ENCODE measurements around the gene TSPAN9. TPM values are rescaled to one million over a fixed set of nuclear protein-coding genes. Genes with fewer than 3 reads are reported as not detected.
A peak's percentile ranks its signal among the peaks of the same experiment; 100 is the strongest.

TSPAN9 gene
- total and polyA plus RNA-seq, 9 donors: 24.9 to 72.3 (median 55.7) TPM

DNA sequence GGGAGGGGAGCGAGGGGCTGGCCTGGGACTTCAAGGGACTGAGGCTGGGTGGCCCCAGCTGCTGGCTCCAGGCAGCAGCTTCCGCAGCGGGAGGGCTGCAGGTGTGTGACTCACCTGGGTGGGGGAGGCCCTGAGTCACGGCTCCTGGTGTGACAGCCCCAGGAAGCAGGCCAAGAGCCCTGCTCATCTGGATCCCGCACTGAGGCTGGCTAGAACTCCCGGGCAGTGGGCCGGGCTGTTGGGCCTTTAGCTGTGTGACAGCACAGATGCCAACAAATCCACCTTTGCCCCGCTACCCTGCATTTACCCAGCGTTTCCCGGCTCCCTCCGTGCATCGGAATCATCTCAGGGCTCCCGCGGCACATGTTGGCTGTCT is 233.8 kb downstream of the TSPAN9 start:
- Histone ChIP-seq H3K36me3 (no peaks in the 10 kb centered on the region), H3K4me1 (ENCODE audit: insufficient read depth) (peaks cover 3% of the 10 kb centered on the region), H3K4me3 (no peak overlapping the region), H3K9me3 (no peaks in the 10 kb centered on the region), H3K27ac (no peak overlapping the region), H3K27me3 (no peaks in the 10 kb centered on the region)
- WGBS, 3 donors: 86 to 91% (median 89%) methylated on average over 12 to 14 of the region's 14 CpGs
- no peak for DNase-seq
- intact Hi-C loops (cut with DNase I): no loop called here
- TF ChIP-seq POLR2A (IDR thresholded peaks at IDR 0.05): no peak
- TF ChIP-seq EP300 (IDR thresholded peaks at IDR 0.05): no peak
- TF ChIP-seq CTCF (IDR thresholded peaks at IDR 0.05): no peak

DNA sequence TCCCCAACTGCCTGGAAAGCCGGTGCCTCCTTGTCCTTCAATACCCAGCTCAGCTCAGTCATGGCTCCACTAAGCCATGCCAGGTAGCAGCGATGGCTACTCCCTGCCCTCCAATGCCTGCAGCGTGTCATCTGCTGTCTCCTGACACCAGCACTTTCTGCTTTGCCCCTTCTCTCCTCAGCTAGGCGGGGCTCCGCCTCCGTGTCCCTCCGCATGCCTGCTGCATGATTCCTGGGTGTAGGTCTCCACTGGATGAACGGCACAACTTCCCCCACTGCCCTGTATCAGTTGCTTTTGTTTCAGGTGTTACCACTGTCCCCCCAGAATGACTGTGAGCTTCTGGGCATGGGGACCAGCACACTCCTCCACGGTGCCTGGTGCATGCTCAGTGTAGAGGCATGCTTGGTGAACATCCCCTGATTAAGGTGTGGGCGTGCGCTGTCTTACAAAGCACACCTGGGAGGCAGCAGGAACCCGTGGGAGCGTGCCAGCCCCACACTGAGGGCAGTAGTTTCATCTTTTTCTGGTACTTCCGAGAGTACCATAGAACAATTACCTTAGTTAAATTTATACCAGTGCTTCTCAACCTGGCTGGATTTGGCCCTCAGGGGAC is 234.4 kb downstream of the TSPAN9 start:
- TF ChIP-seq EP300 (IDR thresholded peaks at IDR 0.05) (no peak), POLR2A (IDR thresholded peaks at IDR 0.05) (no peak), CTCF (IDR thresholded peaks at IDR 0.05) (no peak)
- H3K9me3 ChIP-seq: no peaks in the 10 kb centered on the region
- no peaks in the 10 kb centered on the region for H3K27me3 ChIP-seq
- no peaks in the 10 kb centered on the region for H3K36me3 ChIP-seq
- whole genome bisulfite sequencing, 3 donors: 86 to 91% (median 90%) methylated on average over 14 of the region's 14 CpGs
- no peak overlapping the region for H3K27ac ChIP-seq
- intact Hi-C loops (cut with DNase I): no loop called here
- H3K4me3 ChIP-seq: no peak overlapping the region
- no peak for DNase-seq
- peaks cover 3% of the 10 kb centered on the region for H3K4me1 ChIP-seq (ENCODE audit: insufficient read depth)

- 76 to 81% (median 76%) methylated on average over 13 of the region's 13 CpGs for WGBS, 3 donors
- intact Hi-C loops (cut with DNase I): no loop called here
- Histone ChIP-seq H3K9me3 (no peaks in the 10 kb centered on the region), H3K27ac (no peak overlapping the region), H3K4me1 (ENCODE audit: insufficient read depth) (peaks cover 3% of the 10 kb centered on the region), H3K4me3 (no peak overlapping the region), H3K27me3 (no peaks in the 10 kb centered on the region), H3K36me3 (no peaks in the 10 kb centered on the region)
- no peak for TF ChIP-seq CTCF (IDR thresholded peaks at IDR 0.05)
- no peak for TF ChIP-seq EP300 (IDR thresholded peaks at IDR 0.05)
- peak in 1 of 5 donors; percentile 26 for DNase-seq
Observed at GRCh38 chr12:3313066-3313465, 235.9 kb downstream of the TSPAN9 start.

- WGBS, 3 donors: 51 to 58% (median 53%) methylated on average over 13 of the region's 13 CpGs
- no peak overlapping the region for H3K4me3 ChIP-seq
- TF ChIP-seq CTCF (IDR thresholded peaks at IDR 0.05) (no peak), EP300 (IDR thresholded peaks at IDR 0.05) (no peak), POLR2A (IDR thresholded peaks at IDR 0.05) (no peak)
- H3K27me3 ChIP-seq: no peaks in the 10 kb centered on the region
- DNase-seq: peak in 1 of 5 donors; percentile 46
- H3K36me3 ChIP-seq: no peaks in the 10 kb centered on the region
- no peak overlapping the region for H3K27ac ChIP-seq
- intact Hi-C loops (cut with DNase I): no loop called here
- H3K9me3 ChIP-seq: no peaks in the 10 kb centered on the region
- H3K4me1 ChIP-seq (ENCODE audit: insufficient read depth): peaks cover 3% of the 10 kb centered on the region
Observed at GRCh38 chr12:3313675-3314663, 236.8 kb downstream of the TSPAN9 start.
